ENCODE data around the gene PRSS21. TPM values are rescaled to one million over a fixed set of nuclear protein-coding genes. Genes with fewer than 3 reads are reported as not detected.

PRSS21 gene
- polyA plus RNA-seq, 1 experiment = 0.13 TPM

DNA sequence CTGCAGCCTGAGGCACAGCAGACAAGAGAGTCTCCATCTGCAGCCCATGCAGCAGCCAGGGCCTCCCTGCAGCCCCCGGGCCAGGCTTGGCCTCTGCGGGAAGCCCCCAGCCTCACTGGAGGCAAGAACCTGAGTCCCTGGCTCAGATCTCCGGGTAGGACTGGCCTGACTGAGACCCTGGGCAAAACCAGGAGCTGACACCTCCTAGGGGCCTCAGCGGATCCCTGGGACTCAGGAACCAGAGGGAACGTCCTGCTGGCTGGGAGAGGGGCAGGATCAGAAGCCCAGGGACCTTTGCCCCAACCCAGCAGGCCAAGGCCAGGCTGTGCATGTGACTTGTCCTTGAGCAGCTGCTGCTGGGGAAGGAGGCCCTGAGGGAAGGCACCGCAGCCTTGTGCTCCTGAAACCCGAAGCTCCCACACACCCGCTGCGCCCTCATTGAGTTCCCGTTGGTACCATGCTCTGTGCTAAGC is 1.7 kb upstream of the PRSS21 start:
- ChIA-PET CTCF (interaction anchor here (1.5 kb wide), 1 partner anchor 9 kb away, joined by 3 read pairs; no protein-coding TSS in a partner anchor), POLR2A (no interaction called here)
- H3K27me3 ChIP-seq (ENCODE audit: control insufficient read depth, insufficient read depth, low read length) = peaks cover 26% of the 10 kb centered on the region

GRCh38 chr16:2817340-2818271 is 569 bp downstream of the PRSS21 start:
- CTCF ChIA-PET = no interaction called here
- POLR2A ChIA-PET = no interaction called here

More for the DNA sequence above, 1.7 kb upstream of the PRSS21 start:
- DNase-seq (ENCODE audit: low read depth) = no peak
- TF ChIP-seq, protein P1, sequence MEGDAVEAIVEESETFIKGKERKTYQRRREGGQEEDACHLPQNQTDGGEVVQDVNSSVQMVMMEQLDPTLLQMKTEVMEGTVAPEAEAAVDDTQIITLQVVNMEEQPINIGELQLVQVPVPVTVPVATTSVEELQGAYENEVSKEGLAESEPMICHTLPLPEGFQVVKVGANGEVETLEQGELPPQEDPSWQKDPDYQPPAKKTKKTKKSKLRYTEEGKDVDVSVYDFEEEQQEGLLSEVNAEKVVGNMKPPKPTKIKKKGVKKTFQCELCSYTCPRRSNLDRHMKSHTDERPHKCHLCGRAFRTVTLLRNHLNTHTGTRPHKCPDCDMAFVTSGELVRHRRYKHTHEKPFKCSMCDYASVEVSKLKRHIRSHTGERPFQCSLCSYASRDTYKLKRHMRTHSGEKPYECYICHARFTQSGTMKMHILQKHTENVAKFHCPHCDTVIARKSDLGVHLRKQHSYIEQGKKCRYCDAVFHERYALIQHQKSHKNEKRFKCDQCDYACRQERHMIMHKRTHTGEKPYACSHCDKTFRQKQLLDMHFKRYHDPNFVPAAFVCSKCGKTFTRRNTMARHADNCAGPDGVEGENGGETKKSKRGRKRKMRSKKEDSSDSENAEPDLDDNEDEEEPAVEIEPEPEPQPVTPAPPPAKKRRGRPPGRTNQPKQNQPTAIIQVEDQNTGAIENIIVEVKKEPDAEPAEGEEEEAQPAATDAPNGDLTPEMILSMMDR (IDR thresholded peaks at IDR 0.05; ENCODE audit: insufficient read depth, low read depth, low read length) = no peak
- Histone ChIP-seq H3K4me3 (ENCODE audit: low read depth, low read length) (no peak overlapping the region), H3K36me3 (ENCODE audit: control insufficient read depth, insufficient read depth, low read length) (no peaks in the 10 kb centered on the region)

GRCh38 chr16:2818272-2818876 is 1.3 kb downstream of the PRSS21 start:
- peaks cover 33% of the 10 kb centered on the region for H3K27me3 ChIP-seq (ENCODE audit: control insufficient read depth, insufficient read depth, low read length)
- CTCF ChIA-PET = no interaction called here

More at GRCh38 chr16:2817340-2818271, 569 bp downstream of the PRSS21 start:
- Histone ChIP-seq H3K4me3 (ENCODE audit: low read depth, low read length) (no peak overlapping the region), H3K36me3 (ENCODE audit: control insufficient read depth, insufficient read depth, low read length) (no peaks in the 10 kb centered on the region), H3K27me3 (ENCODE audit: control insufficient read depth, insufficient read depth, low read length) (peaks cover 31% of the 10 kb centered on the region)
- no peak for DNase-seq (ENCODE audit: low read depth)
- TF ChIP-seq, protein P1 (IDR thresholded peaks at IDR 0.05; ENCODE audit: insufficient read depth, low read depth, low read length) = no peak

GRCh38 chr16:2819179-2819938 is 2.3 kb downstream of the PRSS21 start:
- peaks cover 33% of the 10 kb centered on the region for H3K27me3 ChIP-seq (ENCODE audit: control insufficient read depth, insufficient read depth, low read length)
- POLR2A ChIA-PET = no interaction called here
- no peak overlapping the region for H3K4me3 ChIP-seq (ENCODE audit: low read depth, low read length)
- no peak for DNase-seq (ENCODE audit: low read depth)
- CTCF ChIA-PET = interaction anchor here (1.3 kb wide), 1 partner anchor 19 kb away, joined by 3 read pairs; no protein-coding TSS in a partner anchor
- H3K36me3 ChIP-seq (ENCODE audit: control insufficient read depth, insufficient read depth, low read length) = no peaks in the 10 kb centered on the region
- TF ChIP-seq, protein P1 (IDR thresholded peaks at IDR 0.05; ENCODE audit: insufficient read depth, low read depth, low read length) = no peak

More at GRCh38 chr16:2818272-2818876, 1.3 kb downstream of the PRSS21 start:
- H3K4me3 ChIP-seq (ENCODE audit: low read depth, low read length) = no peak overlapping the region
- no peak for DNase-seq (ENCODE audit: low read depth)
- TF ChIP-seq, protein P1 (IDR thresholded peaks at IDR 0.05; ENCODE audit: insufficient read depth, low read depth, low read length) = no peak
- H3K36me3 ChIP-seq (ENCODE audit: control insufficient read depth, insufficient read depth, low read length) = no peaks in the 10 kb centered on the region
- POLR2A ChIA-PET = no interaction called here

All from BJ (cell line).